Stimulated activated naive B cell treated with anti-CD40 and anti-IgM and Interleukin-4, amounts not matched to agents 10 μg/mL and 1 μg/mL and 100 μg/mL, for 72 hours (primary cell): ENCODE measurements around the gene RIPK1.

Source experiments
- ATAC-seq, 2 donors: fragments of 150-1000 bp; cut with Tn5 transposase; replicated peaks; 2 replicates each; pipeline ENCODE4 v1.10.0; 2021; ENCODE audit warnings: moderate library complexity in 1 of 2
- DNase-seq: peaks from one replicate; pipeline ENCODE4 v3.0.0; 2021
- H3K27ac Mint-ChIP-seq: one replicate; pipeline ENCODE4 v1.8.0; 2022; ENCODE audit warnings: mild to moderate bottlenecking, mixed read lengths
- H3K27me3 Mint-ChIP-seq, 2 donors: one replicate each; pipeline ENCODE4 v1.8.0; 2022; ENCODE audit warnings: mixed read lengths in 2 of 2
- H3K36me3 Mint-ChIP-seq, 2 donors: one replicate each; pipeline ENCODE4 v1.8.0; 2022; ENCODE audit warnings: mixed read lengths in 2 of 2, mild to moderate bottlenecking in 1 of 2
- H3K4me1 Mint-ChIP-seq, 2 donors: one replicate each; pipeline ENCODE4 v1.8.0; 2022; ENCODE audit warnings: mixed read lengths in 2 of 2, mild to moderate bottlenecking in 1 of 2
- H3K4me3 Mint-ChIP-seq, 2 donors: one replicate each; pipeline ENCODE4 v1.8.0; 2022; ENCODE audit warnings: mild to moderate bottlenecking in 2 of 2, mixed read lengths in 2 of 2, moderate library complexity in 1 of 2
- H3K9me3 Mint-ChIP-seq, 2 donors: one replicate each; pipeline ENCODE4 v1.8.0; 2022; ENCODE audit warnings: mixed read lengths in 2 of 2, mild to moderate bottlenecking in 1 of 2

Gene RIPK1

GRCh38 chr6:3081960-3082359 is 13.7 kb downstream of the RIPK1 start:
- no peak overlapping the region for H3K4me3 Mint-ChIP-seq
- peaks cover 7 to 8% of the 10 kb centered on the region in 2 donors for H3K4me1 Mint-ChIP-seq
- peaks cover 2 to 4% of the 10 kb centered on the region in 2 donors for H3K9me3 Mint-ChIP-seq
- no peak overlapping the region for H3K27ac Mint-ChIP-seq
- ATAC-seq, result no peak
- peaks cover 65 to 78% of the 10 kb centered on the region in 2 donors for H3K36me3 Mint-ChIP-seq
- DNase-seq, result no peak
- H3K27me3 Mint-ChIP-seq, result no peaks in the 10 kb centered on the region

GRCh38 chr6:3085074-3085473 is 16.8 kb downstream of the RIPK1 start:
- no peak for ATAC-seq
- no peaks in the 10 kb centered on the region for H3K27me3 Mint-ChIP-seq
- peaks cover 62 to 75% of the 10 kb centered on the region in 2 donors for H3K36me3 Mint-ChIP-seq
- H3K4me1 Mint-ChIP-seq, result no peaks in the 10 kb centered on the region
- DNase-seq, result no peak
- no peak overlapping the region for H3K4me3 Mint-ChIP-seq
- no peak overlapping the region for H3K27ac Mint-ChIP-seq
- H3K9me3 Mint-ChIP-seq, result peaks cover 0 to 4% of the 10 kb centered on the region in 2 donors

GRCh38 chr6:3086282-3086946 is 18.1 kb downstream of the RIPK1 start:
- no peak overlapping the region for H3K4me3 Mint-ChIP-seq
- no peak overlapping the region for H3K27ac Mint-ChIP-seq
- DNase-seq, result no peak
- ATAC-seq, result no peak
- no peaks in the 10 kb centered on the region for H3K27me3 Mint-ChIP-seq
- peaks cover 0 to 4% of the 10 kb centered on the region in 2 donors for H3K9me3 Mint-ChIP-seq
- peaks cover 61 to 72% of the 10 kb centered on the region in 2 donors for H3K36me3 Mint-ChIP-seq
- no peaks in the 10 kb centered on the region for H3K4me1 Mint-ChIP-seq

GRCh38 chr6:3088446-3088845 is 20.2 kb downstream of the RIPK1 start:
- Mint-ChIP-seq H3K27ac (no peak overlapping the region), H3K4me1 (no peaks in the 10 kb centered on the region), H3K9me3 (peaks cover 0 to 4% of the 10 kb centered on the region in 2 donors), H3K4me3 (no peak overlapping the region), H3K27me3 (no peaks in the 10 kb centered on the region), H3K36me3 (peaks cover 51 to 58% of the 10 kb centered on the region in 2 donors)
- DNase-seq, result no peak
- no peak for ATAC-seq

GRCh38 chr6:3088968-3089367 is 20.7 kb downstream of the RIPK1 start:
- no peak for DNase-seq
- ATAC-seq, result no peak
- H3K27me3 Mint-ChIP-seq, result no peaks in the 10 kb centered on the region
- no peaks in the 10 kb centered on the region for H3K4me1 Mint-ChIP-seq
- H3K27ac Mint-ChIP-seq, result no peak overlapping the region
- no peak overlapping the region for H3K4me3 Mint-ChIP-seq
- peaks cover 46 to 54% of the 10 kb centered on the region in 2 donors for H3K36me3 Mint-ChIP-seq
- H3K9me3 Mint-ChIP-seq, result peaks cover 0 to 4% of the 10 kb centered on the region in 2 donors

- peaks cover 0 to 4% of the 10 kb centered on the region in 2 donors for H3K9me3 Mint-ChIP-seq
- no peak overlapping the region for H3K27ac Mint-ChIP-seq
- peaks cover 42 to 47% of the 10 kb centered on the region in 2 donors for H3K36me3 Mint-ChIP-seq
- no peak for DNase-seq
- no peaks in the 10 kb centered on the region for H3K27me3 Mint-ChIP-seq
- ATAC-seq, result no peak
- H3K4me1 Mint-ChIP-seq, result no peaks in the 10 kb centered on the region
- no peak overlapping the region for H3K4me3 Mint-ChIP-seq
Observed at GRCh38 chr6:3090013-3090412, 21.7 kb downstream of the RIPK1 start.

GRCh38 chr6:3094815-3095214 is 26.5 kb downstream of the RIPK1 start:
- no peak overlapping the region for H3K4me3 Mint-ChIP-seq
- H3K4me1 Mint-ChIP-seq, result no peaks in the 10 kb centered on the region
- ATAC-seq (no peak), DNase-seq (no peak)
- peaks cover 22 to 31% of the 10 kb centered on the region in 2 donors for H3K36me3 Mint-ChIP-seq
- no peak overlapping the region for H3K27ac Mint-ChIP-seq
- no peaks in the 10 kb centered on the region for H3K27me3 Mint-ChIP-seq
- no peaks in the 10 kb centered on the region for H3K9me3 Mint-ChIP-seq

- Mint-ChIP-seq H3K27ac (no peak overlapping the region), H3K9me3 (no peaks in the 10 kb centered on the region), H3K4me1 (no peaks in the 10 kb centered on the region), H3K27me3 (no peaks in the 10 kb centered on the region), H3K36me3 (peaks cover 29 to 36% of the 10 kb centered on the region in 2 donors), H3K4me3 (no peak overlapping the region)
- DNase-seq, result no peak
- ATAC-seq, result no peak
Observed at GRCh38 chr6:3102875-3103274, 34.6 kb downstream of the RIPK1 start.

- Mint-ChIP-seq H3K36me3 (peaks cover 38 to 57% of the 10 kb centered on the region in 2 donors), H3K4me3 (no peak overlapping the region), H3K9me3 (no peaks in the 10 kb centered on the region), H3K27ac (no peak overlapping the region), H3K27me3 (no peaks in the 10 kb centered on the region), H3K4me1 (peaks cover 0 to 1% of the 10 kb centered on the region in 2 donors)
- no peak for ATAC-seq
- no peak for DNase-seq
Observed at GRCh38 chr6:3108746-3109414, 40.6 kb downstream of the RIPK1 start.

- ATAC-seq (no peak), DNase-seq (no peak)
Observed at GRCh38 chr6:3109761-3110160, 41.5 kb downstream of the RIPK1 start.

GRCh38 chr6:3114377-3114776 is 46.1 kb downstream of the RIPK1 start:
- DNase-seq (no peak), ATAC-seq (no peak)
- Mint-ChIP-seq H3K36me3 (peaks cover 16 to 22% of the 10 kb centered on the region in 2 donors), H3K4me1 (peaks cover 9 to 14% of the 10 kb centered on the region in 2 donors), H3K27ac (no peak overlapping the region), H3K27me3 (no peaks in the 10 kb centered on the region), H3K4me3 (no peak overlapping the region), H3K9me3 (no peaks in the 10 kb centered on the region)

More at GRCh38 chr6:3109761-3110160, 41.5 kb downstream of the RIPK1 start:
- Mint-ChIP-seq H3K27ac (no peak overlapping the region), H3K27me3 (no peaks in the 10 kb centered on the region), H3K4me3 (no peak overlapping the region), H3K36me3 (peaks cover 40 to 50% of the 10 kb centered on the region in 2 donors), H3K4me1 (peaks cover 0 to 1% of the 10 kb centered on the region in 2 donors), H3K9me3 (no peaks in the 10 kb centered on the region)

- ATAC-seq, result peak in 1 of 2 donors; percentile 1
- Mint-ChIP-seq H3K27ac (peak overlapping the region; percentile 96), H3K4me3 (peak overlapping the region; percentile 86 to 92), H3K27me3 (no peaks in the 10 kb centered on the region), H3K4me1 (peaks cover 11 to 16% of the 10 kb centered on the region in 2 donors), H3K9me3 (no peaks in the 10 kb centered on the region), H3K36me3 (peaks cover 5 to 7% of the 10 kb centered on the region in 2 donors)
- no peak for DNase-seq
Observed at GRCh38 chr6:3117912-3118352, 49.6 kb downstream of the RIPK1 start.

- peak within 1 kb of the TSS; percentile 96 for H3K27ac Mint-ChIP-seq
- H3K4me3 Mint-ChIP-seq, result peak within 1 kb of the TSS; percentile 86 to 92
- H3K27me3 Mint-ChIP-seq, result no peaks in the 10 kb centered on the region
- peaks cover 4 to 5% of the 10 kb centered on the region in 2 donors for H3K36me3 Mint-ChIP-seq
- DNase-seq (peak; percentile 98), ATAC-seq (peak; percentile 90 to 95)
- H3K9me3 Mint-ChIP-seq, result no peaks in the 10 kb centered on the region
- peaks cover 11 to 16% of the 10 kb centered on the region in 2 donors for H3K4me1 Mint-ChIP-seq
Observed at GRCh38 chr6:3118353-3119039, 50.2 kb downstream of the RIPK1 start, which contains the start of gene BPHL. Gene BPHL, plus strand, starts transcription at chr6:3118711. Its CDS starts 30 bp downstream, at chr6:3118741.

GRCh38 chr6:3119040-3119723 is 50.9 kb downstream of the RIPK1 start:
- peaks cover 3 to 5% of the 10 kb centered on the region in 2 donors for H3K36me3 Mint-ChIP-seq
- H3K27me3 Mint-ChIP-seq, result no peaks in the 10 kb centered on the region
- H3K4me1 Mint-ChIP-seq, result peaks cover 11 to 16% of the 10 kb centered on the region in 2 donors
- ATAC-seq (peak; percentile 40 to 50), DNase-seq (no peak)
- H3K9me3 Mint-ChIP-seq, result no peaks in the 10 kb centered on the region
- H3K4me3 Mint-ChIP-seq, result peak overlapping the region; percentile 86 to 92
- H3K27ac Mint-ChIP-seq, result peak overlapping the region; percentile 65
